T-helper 1 cell treated with Interleukin-12 subunit alpha and Interleukin-12 subunit beta and Interleukin-4 antibody, amounts not matched to agents 30 μg/mL and 1 μg/mL, for 36 hours (primary cell): ENCODE results near the gene SPNS3.
A peak's percentile ranks its signal among the peaks of the same experiment; 100 is the strongest.

Experiments
- H3K27ac Mint-ChIP-seq: one replicate; pipeline ENCODE4 v1.8.0; 2021; ENCODE audit warnings: mild to moderate bottlenecking, mixed read lengths
- H3K27me3 Mint-ChIP-seq: one replicate; pipeline ENCODE4 v1.8.0; 2021; ENCODE audit warnings: low read depth, mixed read lengths
- H3K36me3 Mint-ChIP-seq: one replicate; pipeline ENCODE4 v1.8.0; 2021; ENCODE audit warnings: low read depth, mixed read lengths
- H3K4me1 Mint-ChIP-seq: one replicate; pipeline ENCODE4 v1.8.0; 2021; ENCODE audit warnings: low read depth, mixed read lengths
- H3K4me3 Mint-ChIP-seq: one replicate; pipeline ENCODE4 v1.8.0; 2021; ENCODE audit warnings: mild to moderate bottlenecking, moderate library complexity, mixed read lengths
- H3K9me3 Mint-ChIP-seq: one replicate; pipeline ENCODE4 v1.8.0; 2021; ENCODE audit warnings: mixed read lengths

SPNS3 gene

GRCh38 chr17:4472286-4472685, 38.5 kb downstream of the SPNS3 start:
- H3K9me3 Mint-ChIP-seq, result no peaks in the 10 kb centered on the region
- H3K27me3 Mint-ChIP-seq, result peaks cover 9% of the 10 kb centered on the region
- H3K36me3 Mint-ChIP-seq, result no peaks in the 10 kb centered on the region
- peaks cover 2% of the 10 kb centered on the region for H3K4me1 Mint-ChIP-seq
- no peak overlapping the region for H3K27ac Mint-ChIP-seq
- H3K4me3 Mint-ChIP-seq, result no peak overlapping the region

GRCh38 chr17:4474093-4474492, 40.4 kb downstream of the SPNS3 start:
- no peak overlapping the region for H3K27ac Mint-ChIP-seq

GRCh38 chr17:4475001-4475400, 41.3 kb downstream of the SPNS3 start:
- no peaks in the 10 kb centered on the region for H3K9me3 Mint-ChIP-seq
- no peak overlapping the region for H3K27ac Mint-ChIP-seq
- H3K4me1 Mint-ChIP-seq, result peaks cover 6% of the 10 kb centered on the region
- H3K36me3 Mint-ChIP-seq, result no peaks in the 10 kb centered on the region
- H3K27me3 Mint-ChIP-seq, result peaks cover 9% of the 10 kb centered on the region
- no peak overlapping the region for H3K4me3 Mint-ChIP-seq

More at GRCh38 chr17:4474093-4474492, 40.4 kb downstream of the SPNS3 start:
- Mint-ChIP-seq H3K4me1 (peaks cover 4% of the 10 kb centered on the region), H3K4me3 (no peak overlapping the region), H3K36me3 (no peaks in the 10 kb centered on the region), H3K27me3 (peaks cover 9% of the 10 kb centered on the region), H3K9me3 (no peaks in the 10 kb centered on the region)

GRCh38 chr17:4475463-4475862, 41.7 kb downstream of the SPNS3 start:
- no peak overlapping the region for H3K4me3 Mint-ChIP-seq
- no peak overlapping the region for H3K27ac Mint-ChIP-seq
- H3K36me3 Mint-ChIP-seq, result no peaks in the 10 kb centered on the region
- H3K9me3 Mint-ChIP-seq, result no peaks in the 10 kb centered on the region
- H3K4me1 Mint-ChIP-seq, result peaks cover 10% of the 10 kb centered on the region
- H3K27me3 Mint-ChIP-seq, result peaks cover 9% of the 10 kb centered on the region

- peaks cover 13% of the 10 kb centered on the region for H3K4me1 Mint-ChIP-seq
- peaks cover 9% of the 10 kb centered on the region for H3K27me3 Mint-ChIP-seq
- no peaks in the 10 kb centered on the region for H3K9me3 Mint-ChIP-seq
- no peak overlapping the region for H3K27ac Mint-ChIP-seq
- H3K4me3 Mint-ChIP-seq, result no peak overlapping the region
- no peaks in the 10 kb centered on the region for H3K36me3 Mint-ChIP-seq
Observed at GRCh38 chr17:4476017-4476416, 42.3 kb downstream of the SPNS3 start.

- Mint-ChIP-seq H3K36me3 (no peaks in the 10 kb centered on the region), H3K27ac (no peak overlapping the region), H3K4me3 (no peak overlapping the region), H3K9me3 (no peaks in the 10 kb centered on the region), H3K27me3 (peaks cover 9% of the 10 kb centered on the region), H3K4me1 (peaks cover 18% of the 10 kb centered on the region)
Observed at GRCh38 chr17:4476511-4477070, 42.9 kb downstream of the SPNS3 start.

GRCh38 chr17:4477255-4477791, 43.6 kb downstream of the SPNS3 start:
- H3K27ac Mint-ChIP-seq, result no peak overlapping the region
- H3K27me3 Mint-ChIP-seq, result peaks cover 5% of the 10 kb centered on the region
- peaks cover 23% of the 10 kb centered on the region for H3K4me1 Mint-ChIP-seq
- H3K9me3 Mint-ChIP-seq, result no peaks in the 10 kb centered on the region
- H3K4me3 Mint-ChIP-seq, result no peak overlapping the region
- no peaks in the 10 kb centered on the region for H3K36me3 Mint-ChIP-seq

GRCh38 chr17:4478318-4478830, 44.6 kb downstream of the SPNS3 start:
- H3K27me3 Mint-ChIP-seq, result peaks cover 4% of the 10 kb centered on the region
- no peak overlapping the region for H3K27ac Mint-ChIP-seq
- no peak overlapping the region for H3K4me3 Mint-ChIP-seq
- no peaks in the 10 kb centered on the region for H3K9me3 Mint-ChIP-seq
- peaks cover 23% of the 10 kb centered on the region for H3K4me1 Mint-ChIP-seq
- H3K36me3 Mint-ChIP-seq, result no peaks in the 10 kb centered on the region

- Mint-ChIP-seq H3K27me3 (peaks cover 4% of the 10 kb centered on the region), H3K4me1 (peaks cover 27% of the 10 kb centered on the region), H3K27ac (peak overlapping the region; percentile 26), H3K9me3 (no peaks in the 10 kb centered on the region), H3K4me3 (no peak overlapping the region), H3K36me3 (no peaks in the 10 kb centered on the region)
Observed at GRCh38 chr17:4479340-4479981, 45.7 kb downstream of the SPNS3 start.

GRCh38 chr17:4479982-4480751, 46.4 kb downstream of the SPNS3 start:
- Mint-ChIP-seq H3K36me3 (no peaks in the 10 kb centered on the region), H3K4me1 (peaks cover 27% of the 10 kb centered on the region), H3K9me3 (no peaks in the 10 kb centered on the region), H3K27me3 (no peaks in the 10 kb centered on the region), H3K4me3 (no peak overlapping the region), H3K27ac (peak overlapping the region; percentile 31)

- Mint-ChIP-seq H3K27ac (peak overlapping the region; percentile 92), H3K4me3 (peak overlapping the region; percentile 71), H3K36me3 (no peaks in the 10 kb centered on the region), H3K9me3 (no peaks in the 10 kb centered on the region), H3K4me1 (peaks cover 34% of the 10 kb centered on the region), H3K27me3 (no peaks in the 10 kb centered on the region)
Observed at GRCh38 chr17:4480929-4481898, 47.5 kb downstream of the SPNS3 start.

- H3K9me3 Mint-ChIP-seq, result no peaks in the 10 kb centered on the region
- peaks cover 38% of the 10 kb centered on the region for H3K4me1 Mint-ChIP-seq
- no peaks in the 10 kb centered on the region for H3K27me3 Mint-ChIP-seq
- no peaks in the 10 kb centered on the region for H3K36me3 Mint-ChIP-seq
- no peak overlapping the region for H3K27ac Mint-ChIP-seq
- H3K4me3 Mint-ChIP-seq, result no peak overlapping the region
Observed at GRCh38 chr17:4482338-4483011, 48.7 kb downstream of the SPNS3 start.

- Mint-ChIP-seq H3K36me3 (no peaks in the 10 kb centered on the region), H3K4me3 (no peak overlapping the region), H3K4me1 (peaks cover 37% of the 10 kb centered on the region), H3K27me3 (no peaks in the 10 kb centered on the region), H3K9me3 (no peaks in the 10 kb centered on the region), H3K27ac (no peak overlapping the region)
Observed at GRCh38 chr17:4483012-4483840, 49.5 kb downstream of the SPNS3 start.
